B cell (primary cell): ENCODE data around the gene WDR7. TPM values are rescaled to one million over a fixed set of nuclear protein-coding genes. Genes with fewer than 3 reads are reported as not detected.

Experiments
- ATAC-seq: fragments of 200-7000 bp; cut with Tn5 transposase; one replicate; pipeline ENCODE4 v1.10.0; 2021; ENCODE audit warnings: low read depth, mild to moderate bottlenecking, moderate number of reproducible peaks, moderate library complexity
- CTCF ChIA-PET: fragments of 350-600 bp; sonication (Branson Sonifier 250); formaldehyde crosslinking; loops from one replicate; lab custom pipeline; 2021; ENCODE audit warnings: antibody characterized with exemption, inconsistent platforms; lab: Charles Lee
- POLR2A ChIA-PET: fragments of 350-600 bp; sonication (Branson Sonifier 250); formaldehyde crosslinking; loops from one replicate; lab custom pipeline; 2021; ENCODE audit warnings: antibody characterized with exemption; lab: Charles Lee
- DNase-seq: peaks from one replicate; pipeline ENCODE4 v3.0.0; 2013
- H2AFZ ChIP-seq: 2 replicates; pipeline ENCODE4 v1.6.1; 2012; ENCODE audit warnings: mild to moderate bottlenecking, low read depth, low read length; ENCODE audit not compliant: insufficient read depth, poor library complexity, severe bottlenecking
- H3K27ac ChIP-seq, 2 donors: 1 replicate in 1 of 2; 2 replicates in 1 of 2; pipeline ENCODE4 v1.5.1; 2012 to 2013; ENCODE audit warnings: low read length in 2 of 2, mild to moderate bottlenecking in 2 of 2, moderate library complexity in 1 of 2
- H3K27me3 ChIP-seq, 4 experiments: fragments of 200-600 bp in 1 of 4; sonication (generic) in 1 of 4; replicated peaks in 1 of 4; 1 replicate in 2 of 4; 2 replicates in 2 of 4; pipeline versions ENCODE4 v1.6.1 to v1.7.0; 2013 to 2016; ENCODE audit warnings: low read length in 3 of 4, mild to moderate bottlenecking in 2 of 4, mixed read lengths in 1 of 4, moderate library complexity in 1 of 4; ENCODE audit not compliant: insufficient read depth in 4 of 4, control insufficient read depth in 3 of 4; ENCODE audit errors: control extremely low read depth in 1 of 4
- H3K36me3 ChIP-seq, 2 experiments: replicated peaks in 1 of 2; 1 replicate in 1 of 2; 2 replicates in 1 of 2; pipeline versions ENCODE4 v1.6.1 to v1.7.1; 2013; ENCODE audit warnings: low read length in 1 of 2; ENCODE audit not compliant: insufficient read depth in 2 of 2, control insufficient read depth in 1 of 2; ENCODE audit errors: control extremely low read depth in 1 of 2, extremely low read depth in 1 of 2
- H3K4me1 ChIP-seq, 2 donors: fragments of 200-600 bp in 1 of 2; sonication (generic) in 1 of 2; 1 replicate in 1 of 2; 2 replicates in 1 of 2; pipeline versions ENCODE4 v1.5.1 to v1.6.1; 2013 to 2017; ENCODE audit warnings: low read length in 2 of 2; ENCODE audit not compliant: control insufficient read depth in 2 of 2, insufficient read depth in 2 of 2
- H3K4me2 ChIP-seq: replicated peaks from 2 replicates; pipeline ENCODE3; 2012; ENCODE audit warnings: mild to moderate bottlenecking, low read depth, low read length; ENCODE audit not compliant: poor library complexity, severe bottlenecking
- H3K4me3 ChIP-seq, 5 experiments: fragments of 200-600 bp in 1 of 5; sonication (generic) in 1 of 5; 1 replicate in 3 of 5; 2 replicates in 2 of 5; pipeline versions ENCODE4 v1.5.1 to v1.7.0; 2011 to 2016; ENCODE audit warnings: low read length in 4 of 5, mild to moderate bottlenecking in 4 of 5, low read depth in 2 of 5, control low read depth in 1 of 5, moderate library complexity in 1 of 5; ENCODE audit not compliant: insufficient read depth in 1 of 5; ENCODE audit errors: control extremely low read depth in 1 of 5, extremely low read depth in 1 of 5
- H3K79me2 ChIP-seq: fragments of 200-600 bp; sonication (generic); one replicate; pipeline ENCODE4 v1.6.0; 2016; ENCODE audit warnings: low read length; ENCODE audit not compliant: control insufficient read depth, insufficient read depth
- H3K9ac ChIP-seq: fragments of 200-600 bp; sonication (generic); 2 replicates; pipeline ENCODE4 v1.6.1; 2017; ENCODE audit warnings: mild to moderate bottlenecking, low read length, moderate library complexity
- H3K9me3 ChIP-seq, 3 donors: one replicate each; pipeline versions ENCODE4 v1.6.1 to v1.7.1; 2013; ENCODE audit warnings: low read length in 2 of 3; ENCODE audit not compliant: control insufficient read depth in 2 of 3, insufficient read depth in 1 of 3; ENCODE audit errors: control extremely low read depth in 1 of 3
- H4K20me1 ChIP-seq: 2 replicates; pipeline ENCODE4 v1.6.0; 2012; ENCODE audit warnings: mild to moderate bottlenecking, low read length; ENCODE audit not compliant: insufficient read depth, control insufficient read depth, poor library complexity, severe bottlenecking
- H3K27ac Mint-ChIP-seq: one replicate; pipeline ENCODE4 v1.8.0; 2021; ENCODE audit warnings: mixed read lengths
- H3K27me3 Mint-ChIP-seq: one replicate; pipeline ENCODE4 v1.8.0; 2021; ENCODE audit warnings: mixed read lengths
- H3K4me1 Mint-ChIP-seq: one replicate; pipeline ENCODE4 v1.8.0; 2021; ENCODE audit warnings: mixed read lengths
- H3K4me3 Mint-ChIP-seq: one replicate; pipeline ENCODE4 v1.8.0; 2021; ENCODE audit warnings: mixed read lengths
- H3K9me3 Mint-ChIP-seq: one replicate; pipeline ENCODE4 v1.8.0; 2022; ENCODE audit warnings: mixed read lengths; ENCODE audit not compliant: insufficient read depth
- CTCF ChIP-seq: fragments of 200-600 bp; IDR thresholded peaks from one replicate; pipeline ENCODE4 v1.8.0; 2022; ENCODE audit warnings: antibody characterized with exemption, mild to moderate bottlenecking
- EZH2 ChIP-seq: IDR thresholded peaks from 2 replicates; pipeline ENCODE4 v1.6.1; 2012; ENCODE audit warnings: borderline replicate concordance, low read depth, mild to moderate bottlenecking, moderate library complexity, low read length; ENCODE audit not compliant: insufficient read depth, poor library complexity, severe bottlenecking
- whole genome bisulfite sequencing: methylation state at CpG from one replicate; pipeline ENCODE4 v1.1.5; 2013; ENCODE audit warnings: missing lambda C conversion rate; ENCODE audit not compliant: insufficient coverage; 5-methylcytosine and 5-hydroxymethylcytosine counted together
- intact Hi-C: fragments of 100-400 bp; cut with micrococcal nuclease; formaldehyde crosslinking; loops from one replicate; pipeline ENCODE4 v1.10.0; 2022
- polyA plus RNA-seq: library from polyadenylated mRNA; depleted of rRNA; stranded (reverse); fragments of >200 nt; gene quantifications from 2 replicates; pipeline ENCODE4 v1.2.3, GENCODE V29; 2012
- total RNA-seq, 2 donors: library from RNA; stranded (reverse); fragments of 120-200 nt in 1 of 2; gene quantifications; 1 replicate in 1 of 2; 2 replicates in 1 of 2; pipeline versions ENCODE4 v1.2.3 to v1.2.4, GENCODE V29; 2013 to 2022

Gene WDR7
- total and polyA plus RNA-seq, 2 donors (not counting 1 experiment from before 2014, with no cell fraction given) = 5.5 to 45.0 TPM

- Histone ChIP-seq H3K4me3 (no peak overlapping the region), H3K27me3 (no peaks in the 10 kb centered on the region), H3K4me1 (no peaks in the 10 kb centered on the region), H4K20me1 (no peaks in the 10 kb centered on the region), H3K9ac (no peak overlapping the region), H3K27ac (no peak overlapping the region), H3K36me3 (peaks cover 0 to 2% of the 10 kb centered on the region in 2 experiments), H3K9me3 (no peaks in the 10 kb centered on the region), H3K79me2 (no peaks in the 10 kb centered on the region), H3K4me2 (no peak overlapping the region), H2AFZ (no peak overlapping the region)
- H3K4me1 Mint-ChIP-seq = no peaks in the 10 kb centered on the region
- no peak overlapping the region for H3K27ac Mint-ChIP-seq
- no peaks in the 10 kb centered on the region for H3K27me3 Mint-ChIP-seq
- 98% methylated on average over 4 of the region's 4 CpGs for WGBS
- TF ChIP-seq CTCF (no peak), EZH2 (no peak)
- POLR2A ChIA-PET = no interaction called here
- H3K9me3 Mint-ChIP-seq = no peaks in the 10 kb centered on the region
- ATAC-seq = no peak
- CTCF ChIA-PET = no interaction called here
- DNase-seq = no peak
- H3K4me3 Mint-ChIP-seq = no peak overlapping the region
- intact Hi-C loops = no loop called here
Measured at GRCh38 chr18:56913941-56914340, 262.8 kb downstream of the WDR7 start.

DNA sequence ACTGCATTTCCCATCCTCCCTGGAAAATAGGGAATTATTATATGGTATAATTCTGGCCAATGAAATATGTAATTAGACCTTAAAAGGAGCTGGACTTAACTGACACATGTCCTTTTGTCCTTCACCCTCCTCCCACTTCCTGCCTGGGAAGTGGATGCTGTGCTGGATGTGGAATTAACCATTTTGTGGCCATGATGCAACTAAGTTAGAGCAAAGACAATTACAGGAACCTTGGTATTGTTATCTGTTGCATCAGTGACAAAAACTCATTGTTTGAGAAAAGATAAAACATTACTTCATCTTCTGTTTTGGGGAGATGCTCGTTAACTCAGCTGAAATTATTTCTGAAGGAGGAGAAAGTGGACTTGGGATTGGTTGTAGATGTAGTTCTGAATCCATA lies 268.0 kb downstream of the WDR7 start:
- ChIA-PET POLR2A (no interaction called here), CTCF (no interaction called here)
- no peak overlapping the region for H3K4me3 Mint-ChIP-seq
- intact Hi-C loops = no loop called here
- Histone ChIP-seq H3K9ac (no peak overlapping the region), H4K20me1 (no peaks in the 10 kb centered on the region), H3K4me3 (no peak overlapping the region), H3K27me3 (no peaks in the 10 kb centered on the region), H3K79me2 (no peaks in the 10 kb centered on the region), H2AFZ (no peak overlapping the region), H3K27ac (no peak overlapping the region), H3K36me3 (no peaks in the 10 kb centered on the region), H3K4me2 (no peak overlapping the region), H3K9me3 (no peaks in the 10 kb centered on the region), H3K4me1 (peaks cover 4 to 5% of the 10 kb centered on the region in 2 donors)
- TF ChIP-seq CTCF (no peak), EZH2 (no peak)
- ATAC-seq = no peak
- H3K27me3 Mint-ChIP-seq = no peaks in the 10 kb centered on the region
- WGBS = no CpG with 5 or more reads among the region's 1 CpG
- H3K27ac Mint-ChIP-seq = no peak overlapping the region
- no peak for DNase-seq
- no peaks in the 10 kb centered on the region for H3K9me3 Mint-ChIP-seq
- peaks cover 14% of the 10 kb centered on the region for H3K4me1 Mint-ChIP-seq
